Caki2 (cell line): Measurements from ENCODE around the gene NQO2. TPM values are rescaled to one million over a fixed set of nuclear protein-coding genes. Genes with fewer than 3 reads are reported as not detected.
"Not testable (repeated sequence)": the region's sequence is repeated elsewhere in the genome, so short reads cannot be mapped to it uniquely, and the experiment has no call there.

Experiments used
- DNase-seq: peaks from one replicate; pipeline ENCODE4 v3.0.0-alpha.2; 2015; ENCODE audit warnings: low read depth
- in situ Hi-C: cut with HindIII; loops from 2 replicates; pipeline ENCODE4 v1.10.0; 2016; ENCODE audit warnings: low sequenced_read_pairs, low pct_unique_long_range_greater_than_20kb, mixed read lengths
- total RNA-seq: library from RNA; depleted of rRNA; stranded (reverse); fragments of >200 nt; shearing (Covaris generic); gene quantifications from 2 replicates; pipeline ENCODE4 v1.2.3, GENCODE V29; 2014; ENCODE audit warnings: low replicate concordance

The NQO2 gene
- total RNA-seq, 1 experiment from 2014 or later: 87.8 TPM

- no peak for DNase-seq
- in situ Hi-C loops: no loop called here
Measured at GRCh38 chr6:2982426-2983117, 17.1 kb upstream of the NQO2 start.

- DNase-seq: no peak
- in situ Hi-C loops: no loop called here
Measured at GRCh38 chr6:2984738-2985406, 14.8 kb upstream of the NQO2 start.

- peak; percentile 36 for DNase-seq
Measured at GRCh38 chr6:2986722-2987221, 12.9 kb upstream of the NQO2 start.

GRCh38 chr6:2988094-2988425, 11.6 kb upstream of the NQO2 start:
- DNase-seq: no peak
- in situ Hi-C loops: no loop called here

More at GRCh38 chr6:2986722-2987221, 12.9 kb upstream of the NQO2 start:
- in situ Hi-C loops: no loop called here

- in situ Hi-C loops: no loop called here
Measured at GRCh38 chr6:2988426-2989331, 11.0 kb upstream of the NQO2 start.

GRCh38 chr6:2989332-2990247, 10.1 kb upstream of the NQO2 start:
- DNase-seq: peak; percentile 97
- in situ Hi-C loops: no loop called here

More at GRCh38 chr6:2988426-2989331, 11.0 kb upstream of the NQO2 start:
- peak; percentile 99 for DNase-seq

DNA sequence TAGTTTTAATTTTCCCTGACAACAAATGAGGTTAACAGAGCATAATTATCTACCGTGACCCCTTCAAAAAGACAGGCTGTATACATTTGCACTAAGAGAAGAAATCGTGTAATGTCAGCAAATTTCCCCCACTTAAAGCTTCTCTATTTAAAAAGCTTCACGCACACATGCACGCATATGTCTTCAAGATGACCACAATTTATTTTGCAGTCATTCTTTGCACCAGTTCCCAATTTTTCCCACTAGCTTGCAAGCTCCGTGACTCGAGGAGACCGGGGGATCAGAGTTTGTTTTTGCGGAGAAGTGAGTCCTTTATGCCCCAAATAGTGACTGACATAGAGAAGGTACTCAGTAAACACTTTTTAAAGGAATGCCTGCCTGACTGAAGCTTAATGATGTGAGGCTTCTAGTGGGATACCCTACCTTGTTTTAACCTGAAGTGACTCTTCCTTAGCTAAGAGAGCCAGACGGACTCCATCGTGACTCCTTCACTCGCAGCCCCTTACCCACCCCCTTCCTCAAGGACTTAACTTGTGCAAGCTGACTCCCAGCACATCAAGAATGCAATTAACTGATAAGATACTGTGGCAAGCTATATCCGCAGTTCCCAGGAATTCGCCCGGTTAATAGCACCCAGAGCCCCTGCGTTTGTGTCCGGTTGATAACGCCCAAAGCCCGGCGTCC, 9.3 kb upstream of the NQO2 start:
- in situ Hi-C loops: no loop called here
- peak; percentile 57 for DNase-seq

- in situ Hi-C loops: no loop called here
- DNase-seq: no peak
Measured at GRCh38 chr6:2990932-2991506, 8.7 kb upstream of the NQO2 start.

- in situ Hi-C loops: no loop called here
- no peak for DNase-seq
Measured at GRCh38 chr6:2992330-2992979, 7.2 kb upstream of the NQO2 start.

DNA sequence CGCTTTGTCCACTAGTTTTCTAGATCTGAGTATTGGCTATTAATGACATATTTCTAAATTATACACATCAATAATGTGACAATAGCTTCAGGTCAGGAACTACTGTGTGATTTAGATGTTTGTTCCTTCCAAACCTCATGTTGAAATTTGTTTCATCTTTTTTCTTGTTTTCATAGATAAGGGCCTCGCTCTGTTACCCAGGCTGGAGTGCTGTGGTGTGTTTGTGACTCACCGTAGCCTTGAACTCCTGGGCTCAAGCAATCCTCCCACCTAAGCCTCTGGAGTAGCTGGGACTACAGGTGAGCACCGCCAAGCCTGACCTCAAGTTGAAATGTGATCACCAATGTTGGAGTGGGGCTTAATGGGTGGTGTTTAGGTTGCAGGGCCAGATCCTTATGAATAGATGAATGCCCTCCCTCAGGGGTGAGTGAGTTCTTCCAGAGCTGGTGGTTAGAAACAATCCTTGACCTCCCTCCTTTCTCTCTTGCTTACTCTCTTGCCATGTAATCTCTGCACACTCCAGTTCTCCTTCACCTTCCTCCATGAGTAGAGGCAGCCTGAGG, 5.9 kb upstream of the NQO2 start:
- in situ Hi-C loops: no loop called here
- no peak for DNase-seq

DNA sequence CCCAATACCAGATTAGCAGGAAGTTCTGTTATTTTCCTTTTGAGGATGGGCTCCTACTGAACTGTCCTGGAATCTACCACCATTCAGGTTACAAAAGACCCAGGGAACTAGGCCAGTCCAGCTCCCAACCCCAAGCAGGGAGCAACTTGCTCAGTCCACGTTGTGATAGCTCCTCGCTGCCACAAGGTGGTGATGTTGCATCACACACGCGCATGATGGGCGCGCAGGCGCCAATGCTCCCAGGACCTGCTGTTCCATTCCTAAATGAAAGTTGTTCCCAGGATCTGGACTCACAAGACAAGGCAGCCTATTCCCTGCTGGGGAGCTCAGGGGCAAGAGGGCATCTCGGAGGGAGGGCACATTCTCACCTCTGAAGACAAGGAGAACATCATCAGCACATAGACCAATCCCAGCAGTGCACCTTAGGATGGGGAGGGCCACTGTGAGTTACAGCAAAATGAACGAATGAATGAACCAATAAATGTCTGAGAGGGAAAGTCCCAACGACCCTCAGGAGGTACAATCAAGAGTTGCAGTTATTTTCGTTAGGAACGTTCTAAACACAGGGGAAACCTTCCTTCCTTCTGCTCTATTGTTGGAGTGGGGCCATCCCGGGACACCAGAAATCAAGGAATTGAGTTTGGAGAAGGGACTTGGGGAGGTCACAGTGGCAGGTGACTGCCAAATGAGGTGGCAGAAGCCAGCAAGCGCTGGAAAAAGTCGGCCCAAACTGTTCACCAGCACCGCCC, 1.3 kb upstream of the NQO2 start:
- in situ Hi-C loops: not testable (repeated sequence)
- peak; percentile 58 for DNase-seq

- peak; percentile 85 for DNase-seq
- in situ Hi-C loops: no loop called here
Measured at GRCh38 chr6:2998998-2999617, 586 bp upstream of the NQO2 start.

DNA sequence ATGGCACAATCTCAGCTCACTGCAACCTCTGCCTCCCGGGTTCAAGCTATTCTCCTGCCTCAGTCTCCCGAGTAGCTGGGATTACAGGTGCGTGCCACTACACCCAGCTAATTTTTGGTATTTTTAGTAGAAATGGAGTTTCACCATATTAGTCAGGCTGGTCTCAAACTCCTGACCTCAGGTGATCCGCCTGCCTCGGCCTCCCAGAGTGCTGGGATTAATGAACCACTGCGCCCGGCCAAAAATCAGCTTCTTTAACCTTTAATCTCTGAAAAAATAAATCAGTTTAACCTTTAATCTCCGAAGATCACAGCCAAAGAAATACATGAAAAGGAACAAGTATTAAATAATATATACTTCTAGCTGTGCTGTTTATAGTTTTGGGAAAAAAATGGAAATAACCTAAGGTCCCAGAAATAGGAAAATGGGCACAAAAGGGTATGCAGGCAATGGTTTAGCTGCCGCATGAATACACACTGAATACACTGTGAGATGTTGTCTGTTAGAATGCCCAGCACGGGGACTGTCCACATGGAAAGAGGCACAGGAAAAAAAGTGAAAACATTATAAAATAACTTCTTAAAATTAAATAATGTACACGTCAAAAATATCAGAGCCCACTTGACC, 1.6 kb downstream of the NQO2 start:
- in situ Hi-C loops: no loop called here
- no peak for DNase-seq

DNA sequence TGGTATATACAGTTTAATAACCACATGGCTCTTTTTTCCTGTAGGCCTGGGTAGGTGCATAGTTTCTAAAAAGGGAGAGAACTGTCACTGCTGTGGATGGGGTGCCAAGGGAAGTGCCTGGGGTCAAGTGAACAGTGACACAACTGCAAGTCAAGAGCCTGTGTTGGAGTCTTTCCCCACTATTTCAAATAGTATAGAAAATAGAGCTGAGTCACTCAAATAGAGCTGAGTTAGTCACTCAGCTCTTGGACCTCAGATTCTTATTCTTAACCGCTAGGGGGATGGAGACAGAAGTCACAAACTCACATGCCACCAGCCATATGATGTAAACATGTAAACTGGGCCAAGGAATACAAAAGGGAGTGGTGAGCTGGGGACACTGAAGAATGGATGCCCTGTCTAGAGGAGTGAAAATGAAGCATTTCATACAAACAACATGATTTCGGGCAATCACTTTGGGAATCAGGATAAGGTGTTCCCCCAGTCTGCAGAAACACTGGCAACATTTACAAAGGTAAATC, 2.1 kb downstream of the NQO2 start:
- DNase-seq: peak; percentile 88
- in situ Hi-C loops: no loop called here

DNA sequence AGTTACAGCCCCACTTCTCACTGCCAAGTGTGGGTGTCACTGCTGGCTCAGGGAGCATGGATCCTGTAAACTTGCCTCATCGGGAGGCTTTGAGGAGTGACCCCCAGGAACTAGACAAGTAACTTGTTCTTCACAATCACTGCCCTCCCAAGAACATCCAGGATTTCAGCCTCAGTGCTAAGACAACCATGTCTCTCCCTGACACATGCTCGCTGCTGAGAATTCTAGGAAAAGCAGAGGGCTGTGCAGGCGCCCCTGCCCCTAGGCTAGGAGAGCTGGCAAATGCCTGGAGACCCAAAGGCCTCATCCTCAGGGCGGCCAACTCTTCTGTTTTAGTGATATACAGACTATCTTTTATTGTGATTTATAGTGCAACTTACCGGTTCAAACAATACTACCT, 3.5 kb downstream of the NQO2 start:
- DNase-seq, in situ Hi-C loops: not testable (repeated sequence)
